Astrocyte (in vitro differentiated cells and primary cell): ENCODE data around the gene PTPRD. TPM values are rescaled to one million over a fixed set of nuclear protein-coding genes. Genes with fewer than 3 reads are reported as not detected.

Experiments used
- DNase-seq: peaks from one replicate; pipeline ENCODE4 v3.0.0-alpha.2; 2010; ENCODE audit warnings: low read depth
- FAIRE-seq: peaks from 2 replicates; lab custom pipeline; 2011; peaks lifted over from hg19 to GRCh38; lab: Jason Lieb, UNC
- H2AFZ ChIP-seq: 2 replicates; pipeline ENCODE4 v1.6.0; 2012; ENCODE audit warnings: low read depth, low read length, inconsistent platforms
- H3K27ac ChIP-seq: 2 replicates; pipeline ENCODE4 v1.5.1; 2011; ENCODE audit warnings: low read depth, low read length, inconsistent platforms
- H3K27me3 ChIP-seq: 2 replicates; pipeline ENCODE4 v1.6.0; 2011; ENCODE audit warnings: low read length, inconsistent platforms; ENCODE audit not compliant: insufficient read depth
- H3K36me3 ChIP-seq: 2 replicates; pipeline ENCODE4 v1.5.1; 2011; ENCODE audit warnings: low read length, inconsistent platforms; ENCODE audit not compliant: insufficient read depth
- H3K4me1 ChIP-seq: 2 replicates; pipeline ENCODE4 v1.5.1; 2011; ENCODE audit warnings: low read length, inconsistent platforms; ENCODE audit not compliant: insufficient read depth
- H3K4me2 ChIP-seq: 2 replicates; pipeline ENCODE4 v1.6.0; 2012; ENCODE audit warnings: low read length, inconsistent platforms
- H3K4me3 ChIP-seq: 2 replicates; pipeline ENCODE4 v1.5.1; 2011; ENCODE audit warnings: low read depth, mild to moderate bottlenecking, low read length, inconsistent platforms; ENCODE audit not compliant: insufficient read depth
- H3K79me2 ChIP-seq: 2 replicates; pipeline ENCODE4 v1.6.0; 2012; ENCODE audit warnings: mild to moderate bottlenecking, low read length, inconsistent platforms; ENCODE audit not compliant: insufficient read depth
- H3K9ac ChIP-seq: 2 replicates; pipeline ENCODE4 v1.6.0; 2012; ENCODE audit warnings: mild to moderate bottlenecking, low read length, inconsistent platforms
- H3K9me3 ChIP-seq: 2 replicates; pipeline ENCODE4 v1.5.1; 2012; ENCODE audit warnings: low read depth, mild to moderate bottlenecking, low read length, inconsistent platforms; ENCODE audit not compliant: insufficient read depth
- H4K20me1 ChIP-seq: 2 replicates; pipeline ENCODE4 v1.6.0; 2012; ENCODE audit warnings: low read length, inconsistent platforms; ENCODE audit not compliant: insufficient read depth
- H3K27ac Mint-ChIP-seq: one replicate; pipeline ENCODE4 v1.8.0; 2021; ENCODE audit warnings: mild to moderate bottlenecking, mixed read lengths; ENCODE audit not compliant: unreplicated experiment
- H3K27me3 Mint-ChIP-seq: one replicate; pipeline ENCODE4 v1.8.0; 2021; ENCODE audit warnings: low read depth, mixed read lengths; ENCODE audit not compliant: unreplicated experiment
- H3K36me3 Mint-ChIP-seq: one replicate; pipeline ENCODE4 v1.8.0; 2021; ENCODE audit warnings: low read depth, mixed read lengths; ENCODE audit not compliant: unreplicated experiment
- H3K4me1 Mint-ChIP-seq: one replicate; pipeline ENCODE4 v1.8.0; 2021; ENCODE audit warnings: low read depth, mixed read lengths; ENCODE audit not compliant: unreplicated experiment
- H3K4me3 Mint-ChIP-seq: one replicate; pipeline ENCODE4 v1.8.0; 2021; ENCODE audit warnings: mild to moderate bottlenecking, moderate library complexity, mixed read lengths; ENCODE audit not compliant: unreplicated experiment
- H3K9me3 Mint-ChIP-seq: one replicate; pipeline ENCODE4 v1.8.0; 2021; ENCODE audit warnings: mild to moderate bottlenecking, mixed read lengths; ENCODE audit not compliant: unreplicated experiment
- EZH2 ChIP-seq: IDR thresholded peaks from 2 replicates; pipeline ENCODE4 v1.6.1; 2012; ENCODE audit warnings: mild to moderate bottlenecking, low read length, inconsistent platforms; ENCODE audit not compliant: insufficient read depth
- total RNA-seq: library from RNA; stranded (reverse); gene quantifications from 2 replicates; pipeline ENCODE4 v1.2.1, GENCODE V29; 2021
- TF ChIP-seq, protein P1 (sequence below): IDR thresholded peaks from 2 replicates; pipeline ENCODE4 v1.5.1; 2011; ENCODE audit warnings: low read depth, mild to moderate bottlenecking, inconsistent platforms, low read length, moderate library complexity; ENCODE audit not compliant: insufficient read depth

Gene PTPRD
- total RNA-seq, 1 donor from 2014 or later: 88.1 TPM

DNA sequence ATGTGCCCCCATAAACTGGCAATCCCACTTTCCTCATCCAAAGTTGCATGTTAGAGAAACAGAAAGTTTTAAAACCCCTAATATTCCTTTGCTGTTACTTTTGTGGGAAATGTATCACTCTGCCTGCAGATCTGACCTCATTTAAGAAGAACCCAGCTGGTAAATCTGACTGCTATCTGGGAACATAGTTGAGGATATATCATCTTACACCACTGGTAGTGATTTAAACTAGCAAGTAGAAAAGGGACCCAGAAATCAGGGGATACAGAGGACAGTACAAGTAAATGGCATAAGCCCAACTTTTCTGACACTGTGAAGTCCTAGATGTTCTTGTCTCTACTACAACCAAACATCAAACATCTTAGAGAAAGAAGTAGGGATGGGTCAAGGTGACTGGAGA lies 1752.7 kb downstream of the PTPRD start:
- H3K4me1 Mint-ChIP-seq: peaks cover 30% of the 10 kb centered on the region

DNA sequence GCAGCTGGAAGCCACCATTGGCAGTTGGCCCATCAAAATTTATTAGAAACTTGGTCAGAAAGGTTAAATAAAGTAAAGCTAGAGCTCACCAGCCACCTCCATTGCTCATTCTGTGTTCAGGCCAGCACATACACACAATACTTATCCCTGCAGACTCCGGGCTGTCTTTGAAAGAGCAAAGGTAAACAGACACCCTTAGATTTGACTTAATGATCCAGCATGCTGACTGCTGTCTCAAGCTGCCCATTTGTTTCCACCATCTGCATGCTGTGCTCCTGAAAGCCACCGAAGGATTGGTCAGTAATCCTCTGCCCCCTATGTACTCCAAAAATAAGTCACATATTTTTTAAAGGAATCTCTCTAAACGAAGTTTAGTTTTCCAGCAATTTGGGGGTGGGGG lies 1753.4 kb downstream of the PTPRD start:
- Histone ChIP-seq H3K79me2 (peaks cover 7% of the 10 kb centered on the region), H2AFZ (no peak overlapping the region), H3K27ac (no peak overlapping the region), H3K9me3 (no peaks in the 10 kb centered on the region), H3K9ac (no peak overlapping the region), H4K20me1 (no peaks in the 10 kb centered on the region), H3K4me2 (no peak overlapping the region), H3K36me3 (no peaks in the 10 kb centered on the region), H3K4me1 (peaks cover 22% of the 10 kb centered on the region), H3K4me3 (no peak overlapping the region), H3K27me3 (peaks cover 17% of the 10 kb centered on the region)
- H3K4me3 Mint-ChIP-seq: peak overlapping the region; percentile 17
- TF ChIP-seq, protein P1, sequence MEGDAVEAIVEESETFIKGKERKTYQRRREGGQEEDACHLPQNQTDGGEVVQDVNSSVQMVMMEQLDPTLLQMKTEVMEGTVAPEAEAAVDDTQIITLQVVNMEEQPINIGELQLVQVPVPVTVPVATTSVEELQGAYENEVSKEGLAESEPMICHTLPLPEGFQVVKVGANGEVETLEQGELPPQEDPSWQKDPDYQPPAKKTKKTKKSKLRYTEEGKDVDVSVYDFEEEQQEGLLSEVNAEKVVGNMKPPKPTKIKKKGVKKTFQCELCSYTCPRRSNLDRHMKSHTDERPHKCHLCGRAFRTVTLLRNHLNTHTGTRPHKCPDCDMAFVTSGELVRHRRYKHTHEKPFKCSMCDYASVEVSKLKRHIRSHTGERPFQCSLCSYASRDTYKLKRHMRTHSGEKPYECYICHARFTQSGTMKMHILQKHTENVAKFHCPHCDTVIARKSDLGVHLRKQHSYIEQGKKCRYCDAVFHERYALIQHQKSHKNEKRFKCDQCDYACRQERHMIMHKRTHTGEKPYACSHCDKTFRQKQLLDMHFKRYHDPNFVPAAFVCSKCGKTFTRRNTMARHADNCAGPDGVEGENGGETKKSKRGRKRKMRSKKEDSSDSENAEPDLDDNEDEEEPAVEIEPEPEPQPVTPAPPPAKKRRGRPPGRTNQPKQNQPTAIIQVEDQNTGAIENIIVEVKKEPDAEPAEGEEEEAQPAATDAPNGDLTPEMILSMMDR: no peak
- no peak for TF ChIP-seq EZH2
- no peaks in the 10 kb centered on the region for H3K9me3 Mint-ChIP-seq
- peaks cover 31% of the 10 kb centered on the region for H3K4me1 Mint-ChIP-seq
- no peak for DNase-seq
- H3K27ac Mint-ChIP-seq: no peak overlapping the region
- H3K36me3 Mint-ChIP-seq: no peaks in the 10 kb centered on the region
- FAIRE-seq: no peak
- H3K27me3 Mint-ChIP-seq: no peaks in the 10 kb centered on the region

More for the DNA sequence above, 1752.7 kb downstream of the PTPRD start:
- Mint-ChIP-seq H3K27ac (no peak overlapping the region), H3K9me3 (no peaks in the 10 kb centered on the region), H3K27me3 (no peaks in the 10 kb centered on the region), H3K4me3 (no peak overlapping the region), H3K36me3 (no peaks in the 10 kb centered on the region)
- Histone ChIP-seq H4K20me1 (no peaks in the 10 kb centered on the region), H3K4me2 (no peak overlapping the region), H3K4me1 (peaks cover 27% of the 10 kb centered on the region), H3K79me2 (peaks cover 7% of the 10 kb centered on the region), H3K36me3 (no peaks in the 10 kb centered on the region), H3K9ac (no peak overlapping the region), H3K27ac (no peak overlapping the region), H3K9me3 (no peaks in the 10 kb centered on the region), H3K27me3 (peaks cover 17% of the 10 kb centered on the region), H2AFZ (no peak overlapping the region), H3K4me3 (no peak overlapping the region)
- no peak for DNase-seq
- FAIRE-seq: no peak
- no peak for TF ChIP-seq EZH2
- TF ChIP-seq, protein P1: no peak

DNA sequence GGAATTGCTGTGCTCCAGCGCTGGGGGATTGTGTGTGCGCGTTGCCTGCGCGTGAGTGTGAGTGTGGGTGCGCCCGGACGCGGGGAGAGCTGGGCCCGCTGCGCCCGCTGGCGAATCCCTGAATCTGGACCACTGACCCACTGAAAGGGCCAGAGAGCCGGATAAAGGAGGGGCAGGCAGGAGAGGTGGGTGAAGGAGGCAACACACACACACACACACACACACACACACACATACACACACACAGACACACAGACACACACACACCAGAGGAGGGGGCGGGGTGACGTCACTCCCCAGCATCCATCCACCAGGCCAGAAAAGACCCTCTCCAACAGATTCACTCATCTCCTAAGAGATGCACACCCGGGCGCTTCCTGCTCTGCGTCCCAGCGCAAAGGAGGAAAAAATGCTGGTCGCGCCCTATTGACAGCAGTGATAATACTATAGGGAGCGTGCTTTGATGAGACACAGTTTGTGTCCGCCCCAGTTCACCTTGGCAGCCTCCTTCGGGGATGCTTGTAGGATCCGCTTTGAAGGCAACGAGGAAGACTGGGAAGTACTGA lies 1754.1 kb downstream of the PTPRD start:
- H4K20me1 ChIP-seq: no peaks in the 10 kb centered on the region
- no peaks in the 10 kb centered on the region for H3K36me3 ChIP-seq
- H3K27me3 ChIP-seq: peaks cover 17% of the 10 kb centered on the region
- DNase-seq: no peak
- H3K4me3 ChIP-seq: peak overlapping the region; percentile 71
- peak overlapping the region; percentile 86 for H3K4me3 Mint-ChIP-seq
- H3K36me3 Mint-ChIP-seq: no peaks in the 10 kb centered on the region
- H3K4me1 ChIP-seq: peaks cover 16% of the 10 kb centered on the region
- H2AFZ ChIP-seq: peak overlapping the region; percentile 81
- no peaks in the 10 kb centered on the region for H3K9me3 ChIP-seq
- H3K9ac ChIP-seq: peak overlapping the region; percentile 74
- peak overlapping the region; percentile 59 for H3K27ac Mint-ChIP-seq
- no peak for FAIRE-seq
- H3K4me1 Mint-ChIP-seq: peaks cover 24% of the 10 kb centered on the region
- no peaks in the 10 kb centered on the region for H3K9me3 Mint-ChIP-seq
- H3K27ac ChIP-seq: no peak overlapping the region
- H3K4me2 ChIP-seq: peak overlapping the region; percentile 90
- H3K27me3 Mint-ChIP-seq: no peaks in the 10 kb centered on the region
- TF ChIP-seq, protein P1: no peak
- TF ChIP-seq EZH2: no peak
- peaks cover 7% of the 10 kb centered on the region for H3K79me2 ChIP-seq
